HG03521 (cell line): ENCODE data around the gene BHMT2.

Experiments
- ATAC-seq: cut with Tn5 transposase; IDR thresholded peaks from one replicate; pipeline ENCODE4 v1.9.1; 2021; ENCODE audit warnings: mild to moderate bottlenecking, moderate library complexity; ENCODE audit not compliant: unreplicated experiment

BHMT2 gene

DNA sequence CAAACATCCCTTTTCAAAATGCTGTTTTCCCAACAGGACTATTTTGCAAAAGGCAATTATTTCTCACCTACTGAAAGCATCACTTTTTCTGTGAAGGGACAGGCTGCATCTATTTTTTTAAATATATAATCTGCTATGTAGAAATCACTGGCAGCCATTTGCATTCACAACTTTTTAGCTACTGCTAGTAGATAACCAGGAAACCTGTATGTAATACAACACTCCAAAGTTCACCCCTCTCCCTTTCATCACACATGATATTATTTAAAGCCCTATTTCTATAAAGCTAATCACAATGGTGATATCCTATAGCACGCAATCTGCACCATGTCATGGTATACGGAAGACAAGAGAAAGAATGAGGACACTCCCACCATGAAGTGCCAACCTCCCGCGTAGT, 9.9 kb upstream of the BHMT2 start:
- no peak for ATAC-seq

DNA sequence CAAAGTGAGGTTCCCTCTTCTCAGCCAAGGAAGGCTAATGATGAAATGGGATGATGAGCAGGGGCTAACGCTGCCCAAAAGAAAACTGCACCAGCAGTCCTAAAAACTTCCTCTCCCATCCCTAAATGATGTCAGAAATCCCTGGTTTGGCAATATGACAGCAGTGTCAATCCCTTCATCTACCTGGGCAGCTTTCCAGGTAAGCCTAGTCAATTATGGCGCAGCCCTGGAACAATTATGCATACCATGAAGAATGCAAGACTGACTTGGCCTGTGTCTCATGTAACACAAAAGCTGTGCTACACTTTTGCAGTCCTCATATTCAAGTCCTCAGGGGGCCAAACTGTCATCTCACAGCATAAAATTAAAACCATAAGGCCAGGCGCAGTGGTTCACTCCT, 7.1 kb upstream of the BHMT2 start:
- no peak for ATAC-seq

DNA sequence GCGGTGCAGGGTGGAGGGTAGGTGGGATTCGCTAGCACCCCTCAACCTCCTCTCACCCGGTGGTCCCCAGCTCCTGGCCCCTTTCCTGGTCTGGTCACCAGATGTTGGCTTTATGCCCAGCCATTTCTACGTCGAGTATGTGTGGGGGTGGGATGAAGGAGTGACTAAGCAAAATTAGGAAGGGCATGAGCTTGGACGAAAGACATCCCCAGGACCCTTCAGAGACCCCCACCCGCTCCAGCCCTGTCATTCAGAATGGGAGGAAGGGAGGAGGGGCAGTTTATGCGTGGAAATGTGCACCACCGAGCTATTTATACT, 742 bp downstream of the BHMT2 start:
- no peak for ATAC-seq

DNA sequence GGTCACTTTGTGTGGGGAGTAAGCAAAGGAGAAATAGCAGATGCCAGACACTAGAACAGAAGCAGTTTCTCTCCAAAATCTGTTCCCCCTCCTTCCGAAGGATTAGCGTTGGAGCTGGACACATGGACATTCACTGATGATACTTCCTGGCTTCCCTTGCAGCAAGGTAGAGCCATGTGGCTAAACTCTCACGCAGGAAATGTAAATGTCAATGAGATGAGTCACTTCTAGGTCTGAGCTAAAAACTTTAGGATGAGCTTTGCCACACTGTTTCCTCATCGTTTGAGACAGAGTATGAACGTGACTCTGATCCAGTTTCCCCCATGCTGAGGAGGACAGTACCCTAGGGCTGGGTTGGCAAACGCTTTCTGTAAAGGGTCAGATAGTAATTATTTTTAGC, 5.1 kb downstream of the BHMT2 start:
- ATAC-seq, result no peak

DNA sequence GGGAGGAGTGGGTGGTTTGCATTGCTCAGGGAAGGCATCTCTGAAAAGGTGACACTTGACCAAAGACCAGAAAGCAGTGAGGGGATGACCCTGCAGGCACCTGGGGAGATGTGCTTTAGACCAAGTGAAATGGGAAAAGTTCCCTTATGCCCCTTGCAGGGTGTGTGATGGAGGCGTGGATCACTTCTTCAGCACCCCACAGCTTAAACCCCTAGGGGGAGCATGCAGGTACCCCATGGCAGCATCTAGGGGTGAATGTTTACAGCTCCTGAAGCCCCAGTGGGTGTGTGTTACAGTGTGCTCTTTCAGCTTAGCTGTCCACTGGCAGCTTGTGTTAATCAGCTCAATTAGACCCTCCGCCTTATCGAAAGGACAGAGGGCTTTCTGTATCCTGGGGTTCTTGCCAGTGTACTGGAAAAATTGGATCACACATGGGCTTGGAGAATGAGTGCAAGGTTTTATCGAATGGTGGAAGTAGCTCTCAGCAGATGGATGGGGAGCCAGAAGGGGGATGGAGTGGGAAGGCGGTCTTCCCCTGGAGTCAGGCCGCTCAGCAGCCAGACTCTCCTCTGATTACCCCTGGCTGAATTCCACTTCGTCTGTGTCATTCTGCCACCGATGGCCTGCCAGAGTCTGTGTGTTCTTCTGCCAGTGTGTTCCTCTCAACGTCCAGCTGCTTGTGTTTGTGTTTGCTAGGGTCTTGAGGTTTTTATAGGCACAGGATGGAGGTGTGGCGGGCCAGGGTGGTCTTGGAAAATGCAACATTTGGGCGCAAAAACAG, 6.3 kb downstream of the BHMT2 start:
- no peak for ATAC-seq

DNA sequence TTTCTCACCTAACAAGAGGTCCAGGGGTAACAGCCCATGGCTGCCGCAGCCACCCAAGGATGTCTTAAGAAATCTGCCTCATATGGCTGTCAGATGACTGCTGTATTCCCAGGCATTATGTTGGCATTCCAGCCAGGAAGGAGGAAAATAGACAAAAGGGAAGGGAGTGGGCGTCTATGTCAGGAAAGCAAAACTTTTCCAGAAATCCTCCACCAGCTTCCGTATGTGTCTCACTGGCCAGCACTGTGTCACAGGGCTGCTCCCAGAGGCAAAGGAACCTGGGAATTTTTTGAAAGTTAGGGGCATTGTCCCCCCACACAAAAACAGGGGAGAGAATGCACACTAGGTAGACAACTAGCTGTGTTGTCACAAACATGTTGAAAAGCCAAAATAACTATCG, 7.3 kb downstream of the BHMT2 start:
- no peak for ATAC-seq

DNA sequence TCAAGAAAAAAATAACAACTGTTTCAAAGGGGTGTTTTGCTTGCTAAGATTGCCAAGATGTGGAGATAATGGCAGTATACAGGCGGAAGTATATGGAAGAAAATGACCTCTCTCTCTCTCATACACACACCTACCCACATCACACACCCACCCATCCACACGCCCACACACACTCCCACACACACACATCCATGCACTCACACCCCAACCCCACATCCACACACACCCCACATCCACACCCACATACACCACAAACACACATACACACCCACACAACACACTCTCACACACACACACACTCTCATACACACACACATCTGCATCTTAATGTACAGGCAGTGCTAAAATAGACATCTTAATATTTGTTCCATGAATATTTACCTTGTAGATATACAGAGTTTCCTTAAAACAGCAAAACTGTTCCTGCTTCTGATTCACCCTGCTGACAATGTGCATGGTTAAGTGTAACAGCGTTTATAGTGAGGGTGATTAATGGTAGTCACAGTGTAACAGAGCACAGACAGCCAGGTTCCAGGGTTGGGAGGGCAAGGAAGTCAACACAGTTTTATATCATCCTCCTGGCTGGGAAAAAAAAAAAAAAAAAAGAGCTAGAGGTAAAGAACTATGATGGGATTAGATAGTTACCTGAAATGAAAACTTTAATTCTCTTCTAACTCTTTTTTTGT, 8.3 kb downstream of the BHMT2 start:
- ATAC-seq, result no peak

DNA sequence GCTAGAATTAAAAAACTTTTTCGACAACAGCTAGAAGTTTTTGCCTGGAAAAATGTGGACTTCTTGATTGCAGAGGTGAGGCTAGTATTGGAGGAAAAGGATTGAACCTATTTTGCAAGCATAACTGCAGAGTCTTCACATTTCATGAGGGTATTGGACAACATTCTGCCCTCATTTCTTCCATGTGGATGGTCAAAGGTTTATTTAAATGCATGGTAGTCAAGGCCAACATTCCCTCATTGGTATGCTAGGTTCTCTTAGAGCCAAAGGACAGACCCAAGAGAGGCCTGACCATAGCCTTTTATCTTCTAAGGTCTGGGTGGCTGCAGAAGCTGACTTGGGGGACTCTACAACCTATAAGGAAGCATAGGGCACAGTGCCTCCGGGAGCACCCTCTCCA, 11.2 kb downstream of the BHMT2 start:
- ATAC-seq, result no peak

DNA sequence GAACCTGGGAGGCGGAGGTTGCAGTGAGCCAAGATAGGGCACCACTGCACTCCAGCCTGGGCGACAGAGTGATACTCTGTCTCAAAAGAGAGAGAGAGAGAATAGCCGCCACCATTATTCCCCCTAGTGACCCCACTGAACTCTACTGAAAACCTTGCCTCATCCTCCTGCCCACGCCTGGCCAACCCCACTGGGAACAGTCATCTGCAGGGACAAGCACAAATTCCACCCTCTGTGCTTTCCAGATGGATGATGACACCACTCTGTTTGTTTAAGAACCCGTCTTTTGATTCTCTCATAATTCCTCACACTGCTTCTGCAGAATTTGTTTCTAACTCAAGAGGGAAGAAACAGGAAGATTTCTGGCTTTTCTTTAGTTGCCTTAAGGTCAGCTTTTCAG, 12.2 kb downstream of the BHMT2 start:
- no peak for ATAC-seq

DNA sequence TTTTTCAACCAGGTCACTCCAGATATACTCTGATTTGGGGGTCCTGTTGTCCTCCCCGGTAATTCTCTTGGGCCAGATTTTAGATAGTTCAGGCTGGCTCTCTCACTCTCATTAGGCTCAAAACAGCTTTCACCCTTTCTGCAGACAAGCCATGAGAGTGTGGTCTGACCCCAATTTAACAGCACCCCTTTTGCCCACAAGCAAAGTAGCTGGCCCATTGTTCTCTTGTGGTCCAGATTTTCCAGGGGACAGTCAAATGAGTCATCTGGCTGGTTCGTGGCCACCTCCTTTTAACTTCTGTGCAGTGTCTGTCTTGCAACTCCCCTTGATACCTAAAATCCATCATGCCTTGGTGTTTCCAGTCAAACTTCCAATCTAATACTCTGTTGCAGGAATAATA, 16.5 kb downstream of the BHMT2 start:
- no peak for ATAC-seq

DNA sequence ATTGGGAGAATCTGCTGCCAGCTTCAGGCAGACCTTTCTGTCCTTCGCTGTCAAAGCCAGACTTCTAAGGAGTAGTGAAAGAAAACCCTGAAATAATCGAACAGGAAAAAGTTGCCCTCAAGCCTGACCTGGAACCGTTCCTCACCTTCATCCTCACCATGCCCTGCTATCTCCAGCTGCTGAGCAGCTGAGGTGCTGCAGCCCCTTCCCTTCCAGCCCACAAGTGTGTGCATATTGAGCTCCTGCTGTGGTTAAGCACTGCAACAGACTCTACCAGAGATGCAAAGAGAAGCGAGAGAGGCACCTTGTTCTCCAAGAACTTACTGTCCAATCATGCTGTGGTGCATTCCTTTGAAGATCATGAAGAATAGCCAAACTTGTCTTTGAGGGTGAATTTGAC, 18.9 kb downstream of the BHMT2 start:
- ATAC-seq, result no peak

DNA sequence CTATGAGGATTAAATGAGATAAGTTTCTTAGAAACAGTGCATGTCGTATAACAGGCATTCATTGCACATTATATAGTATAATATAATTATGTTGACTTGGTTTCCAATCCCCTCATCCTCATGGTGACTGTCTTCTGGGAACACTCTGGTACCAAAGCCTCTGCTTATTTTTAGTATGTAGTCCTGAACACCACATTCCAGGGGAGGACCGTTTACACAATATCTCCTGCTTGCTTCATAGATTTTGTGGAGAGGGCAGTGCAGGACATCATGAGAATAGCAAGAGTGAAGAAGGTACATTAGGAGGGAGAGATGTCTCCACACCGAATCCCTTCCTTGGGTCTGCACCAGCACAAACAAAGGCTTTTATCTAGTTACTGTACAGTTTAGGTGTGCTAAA, 21.5 kb downstream of the BHMT2 start:
- ATAC-seq, result no peak

DNA sequence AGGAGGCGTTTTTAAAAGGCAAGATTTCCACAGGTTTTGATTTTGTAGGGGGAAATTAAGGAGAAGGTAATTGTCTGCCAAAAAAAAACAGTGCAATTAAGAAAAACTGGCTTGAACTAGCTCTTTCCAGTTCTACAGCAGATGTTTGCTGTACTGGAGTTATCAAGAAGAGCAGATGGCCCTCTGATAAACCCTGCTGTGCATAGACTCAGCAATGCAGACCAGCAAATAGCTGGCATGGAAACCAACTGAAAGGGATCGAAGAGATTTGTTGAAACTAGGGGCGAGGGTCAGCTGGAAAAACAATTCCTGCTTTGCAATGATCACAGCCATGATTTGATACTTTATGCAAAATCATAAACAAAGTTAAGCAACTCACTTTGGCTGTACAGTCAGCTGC, 24.2 kb downstream of the BHMT2 start:
- no peak for ATAC-seq

DNA sequence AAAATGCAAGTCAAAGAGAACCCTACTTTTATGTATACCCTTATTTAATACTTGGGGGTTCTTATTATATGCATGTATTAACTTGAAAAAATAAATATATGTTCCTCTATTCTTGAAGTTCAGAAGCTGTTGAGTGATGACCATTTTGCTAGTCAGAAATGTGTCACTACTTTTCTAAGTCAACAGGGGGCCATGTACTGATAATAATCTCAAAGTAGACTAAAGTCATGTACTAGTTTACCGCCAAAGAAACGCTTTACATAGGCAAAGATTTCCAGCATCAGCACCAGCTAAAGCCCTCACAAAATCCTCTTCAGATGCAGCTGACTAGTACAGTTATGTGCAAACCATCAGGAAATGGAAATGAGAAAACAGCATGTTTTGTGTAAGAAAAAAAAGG, 36.3 kb downstream of the BHMT2 start:
- no peak for ATAC-seq

DNA sequence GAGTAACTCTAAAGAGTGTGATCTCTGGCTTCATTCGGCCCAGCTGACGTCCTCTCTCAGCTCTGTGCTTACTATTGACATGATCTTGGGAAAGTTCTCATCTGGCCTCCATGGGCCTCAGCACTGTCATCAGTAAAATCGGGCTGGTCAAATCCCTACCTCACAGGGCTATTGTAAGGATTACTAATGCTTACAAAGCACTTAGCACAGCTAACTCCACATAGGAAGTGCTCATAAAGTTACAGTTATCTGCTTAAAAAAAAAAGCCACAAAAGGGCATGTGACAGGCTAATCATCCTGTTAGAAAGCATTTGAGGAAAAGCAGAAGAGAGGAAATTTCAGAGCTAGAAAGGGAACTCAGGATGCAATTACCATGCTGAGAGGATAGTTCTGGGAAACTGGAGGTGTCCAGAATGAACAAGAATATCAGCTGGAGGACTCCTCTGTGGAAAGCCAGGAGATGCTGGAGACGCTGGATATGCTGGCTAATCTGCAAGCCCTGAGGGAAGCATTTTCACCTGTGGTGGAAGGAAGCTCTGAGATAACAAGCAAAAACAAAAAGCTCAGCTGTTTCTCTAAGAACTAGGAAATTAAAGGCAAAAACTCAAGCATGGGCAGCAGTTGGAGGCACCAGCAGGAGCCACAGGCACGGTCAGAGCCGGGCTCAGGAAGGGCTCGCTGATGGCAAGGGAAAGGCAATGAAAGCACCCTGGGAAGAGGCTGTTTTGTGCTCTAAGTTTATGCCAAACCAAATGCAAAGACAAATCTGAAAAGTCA, 37.6 kb downstream of the BHMT2 start:
- ATAC-seq, result no peak

DNA sequence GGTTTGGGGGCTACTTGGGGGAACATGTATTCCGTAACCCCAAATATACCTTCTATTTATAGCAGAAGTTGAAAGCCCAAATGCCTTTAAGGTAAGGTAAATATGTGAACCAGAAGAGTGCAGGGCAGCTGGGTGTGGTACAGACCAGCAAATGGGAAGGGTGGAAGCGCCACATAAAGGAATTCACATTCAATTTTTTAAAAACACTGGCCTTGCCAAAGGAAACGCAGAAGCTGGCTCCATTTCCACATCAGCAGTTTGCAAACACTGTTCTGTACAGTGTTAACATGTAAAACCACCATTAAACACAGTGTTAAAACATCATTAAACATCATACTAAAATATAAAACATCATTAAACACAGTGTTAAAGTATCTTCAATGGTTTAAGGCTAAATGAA, 38.5 kb downstream of the BHMT2 start:
- ATAC-seq, result no peak

DNA sequence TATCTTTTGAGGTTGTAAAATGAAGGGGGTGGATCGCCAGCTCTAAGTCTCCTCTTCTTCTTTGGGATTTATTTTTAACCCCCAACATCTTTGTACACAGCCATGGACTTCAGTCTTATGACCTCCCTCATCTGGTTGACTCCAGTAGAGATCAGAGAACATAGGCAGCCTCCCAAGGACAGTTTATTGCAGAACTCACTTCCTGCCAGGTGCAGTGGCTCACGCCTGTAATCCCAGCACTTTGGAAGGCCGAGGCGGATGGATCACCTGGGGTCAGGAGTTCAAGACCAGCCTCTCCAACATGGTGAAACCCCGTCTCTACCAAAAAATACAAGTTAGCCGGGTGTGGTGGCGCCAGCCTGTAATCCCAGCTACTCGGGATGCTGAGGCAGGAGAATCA, 39.2 kb downstream of the BHMT2 start:
- ATAC-seq, result no peak

DNA sequence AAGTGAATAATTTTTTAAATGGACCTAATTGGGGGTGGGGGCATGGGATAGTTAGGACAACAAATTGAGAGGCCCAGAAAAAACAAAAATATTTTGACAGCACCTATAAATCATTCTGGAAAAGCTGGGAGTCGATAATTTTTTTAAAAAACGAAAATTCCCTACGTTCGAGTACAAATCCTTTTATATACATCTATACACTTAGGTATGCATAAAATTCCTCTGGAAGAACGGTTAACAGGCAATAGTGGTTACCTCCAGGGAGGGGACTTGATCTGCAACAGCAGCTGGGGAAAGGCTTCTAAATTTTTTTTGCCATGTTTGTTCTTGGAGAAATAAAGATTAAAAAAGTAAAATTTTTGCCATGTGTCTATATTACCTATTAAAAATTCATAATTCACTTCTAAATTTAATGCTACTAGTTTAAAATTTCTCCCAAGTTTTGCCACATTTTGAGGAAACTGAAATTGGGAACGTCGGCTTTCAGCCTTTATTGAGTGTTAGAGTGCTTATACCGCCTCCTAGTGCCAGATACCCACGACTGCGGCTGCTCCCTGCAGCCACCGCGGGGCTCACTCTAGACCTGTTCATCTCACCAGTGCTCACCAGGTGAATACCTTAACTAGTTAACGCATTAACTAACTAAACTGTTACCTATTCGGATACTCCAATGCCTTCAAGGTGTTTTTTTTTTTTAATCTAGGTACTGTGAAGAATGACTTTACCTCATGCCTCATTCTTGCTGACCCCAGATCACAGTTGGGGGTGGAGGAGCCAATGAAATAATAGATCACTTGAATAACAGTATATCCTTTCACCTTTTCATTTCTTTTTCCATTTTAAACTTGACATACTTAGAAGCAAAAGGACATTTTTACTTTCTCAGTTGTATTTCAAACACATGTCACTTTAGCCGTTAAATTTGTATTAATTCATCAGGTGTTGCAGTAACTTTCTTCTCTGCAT, 40.2 kb downstream of the BHMT2 start:
- ATAC-seq, result no peak

DNA sequence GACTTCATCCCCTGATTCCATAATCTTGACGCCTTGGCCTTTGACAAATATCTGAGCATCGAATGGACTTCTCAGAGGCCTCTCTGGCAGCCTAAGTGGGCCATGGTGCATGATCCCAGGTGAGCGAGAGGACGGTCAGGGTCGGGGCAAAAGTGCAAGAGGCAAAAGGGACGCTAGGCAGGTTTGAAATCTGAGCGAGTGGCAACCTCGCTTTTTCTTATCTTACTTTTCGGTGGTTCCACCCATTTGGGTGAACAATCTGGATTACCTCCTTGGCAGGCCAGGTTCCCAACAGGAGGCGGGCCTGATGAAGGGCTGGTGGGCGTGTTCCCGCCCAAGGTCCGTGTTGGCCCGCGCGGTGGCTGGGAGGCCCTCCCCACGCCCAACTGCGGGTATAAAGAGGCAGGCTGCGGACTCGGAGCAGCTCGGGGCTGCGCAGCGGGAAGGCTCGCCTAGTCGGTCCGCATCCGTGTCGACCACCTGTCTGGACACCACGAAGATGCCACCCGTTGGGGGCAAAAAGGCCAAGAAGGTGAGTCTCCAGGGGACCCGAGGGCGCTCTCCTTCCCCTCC, 41.9 kb downstream of the BHMT2 start, which contains the start of gene BHMT:
Gene BHMT (plus strand): TSS at position 423 of the 573 bp plus-strand sequence. CDS start 77 bp downstream, at position 500.
- no peak for ATAC-seq

DNA sequence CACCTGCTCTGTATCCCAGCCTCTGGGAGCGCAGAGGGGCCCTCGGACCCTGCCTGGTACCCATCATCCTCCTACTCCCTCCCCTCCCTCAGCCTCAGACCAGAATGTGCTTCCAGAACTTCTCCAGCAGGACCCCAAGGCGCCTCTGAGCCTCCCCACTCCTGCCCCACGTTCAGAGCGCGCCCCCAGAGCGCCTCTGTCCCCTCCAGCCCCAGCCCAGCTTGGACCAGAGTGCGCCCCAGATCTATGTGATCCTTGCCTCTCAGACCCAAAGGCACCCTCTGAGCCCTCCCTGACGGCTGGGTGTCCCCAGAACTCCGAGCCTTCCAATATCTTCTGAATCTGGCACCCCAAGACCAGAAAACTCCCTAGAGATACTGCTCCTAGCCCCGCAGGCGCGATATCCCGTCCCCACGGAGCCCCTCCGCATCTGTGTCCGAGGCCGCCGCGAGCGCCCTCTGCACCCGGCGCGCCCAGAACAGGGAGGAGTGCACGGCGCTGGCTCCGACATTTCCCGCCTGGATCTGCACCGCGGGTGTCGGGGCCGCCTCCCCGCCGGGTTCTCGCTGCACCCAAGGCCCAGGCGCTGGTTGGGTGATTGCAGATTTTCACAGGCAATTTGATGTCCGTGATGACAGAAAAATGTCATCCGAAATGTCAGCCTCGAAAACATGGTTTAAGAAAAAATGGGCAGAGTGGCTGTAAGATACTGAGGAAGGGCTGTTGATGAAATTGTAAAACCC, 42.6 kb downstream of the BHMT2 start:
- no peak for ATAC-seq
